ENCODE results near the gene RHBDD2. TPM values are rescaled to one million over a fixed set of nuclear protein-coding genes. Genes with fewer than 3 reads are reported as not detected.
"Not testable (repeated sequence)": the region's sequence is repeated elsewhere in the genome, so short reads cannot be mapped to it uniquely, and the experiment has no call there.

Gene RHBDD2
- total RNA-seq, 4 donors from 2014 or later, result 21.6 to 30.2 (median 25.6) TPM

DNA sequence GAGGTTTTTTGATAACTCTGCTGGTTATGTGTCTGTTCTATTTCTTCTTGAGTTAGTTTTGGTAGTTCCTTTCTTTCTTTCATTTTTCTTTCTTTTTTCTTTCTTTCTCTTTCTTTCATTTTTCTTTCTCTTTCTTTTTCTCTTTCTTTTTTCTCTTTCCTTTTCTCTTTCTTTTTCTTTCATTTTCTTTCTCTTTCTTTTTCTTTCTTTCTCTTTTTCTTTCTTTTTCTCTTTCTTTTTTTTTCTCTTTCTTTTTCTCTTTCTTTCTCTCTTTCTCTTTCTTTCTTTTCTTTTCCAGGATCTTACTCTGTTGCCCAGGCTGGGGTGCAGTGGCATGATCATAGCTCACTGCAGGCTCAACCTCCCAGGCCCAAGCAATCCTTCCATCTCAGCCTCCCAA, 20.4 kb upstream of the RHBDD2 start:
- no peaks in the 10 kb centered on the region for H3K36me3 ChIP-seq
- H3K4me1 ChIP-seq, result no peaks in the 10 kb centered on the region
- no peak overlapping the region for H3K27ac ChIP-seq
- no peak for ATAC-seq
- H3K9me3 ChIP-seq, result no peaks in the 10 kb centered on the region
- no peak for TF ChIP-seq POLR2AphosphoS5 (IDR thresholded peaks at IDR 0.05)
- no peak for TF ChIP-seq EP300 (IDR thresholded peaks at IDR 0.05)
- no peaks in the 10 kb centered on the region for H3K27me3 ChIP-seq
- H3K4me3 ChIP-seq, result no peak overlapping the region

GRCh38 chr7:75861636-75862035, 17.2 kb upstream of the RHBDD2 start:
- WGBS, 2 donors (ENCODE audit: low coverage in 1 of 2), result 53 to 74% methylated on average over 4 of the region's 4 CpGs
- H3K27ac ChIP-seq, result peak overlapping the region in 1 of 4 donors; percentile 41
- H3K9me3 ChIP-seq, result no peaks in the 10 kb centered on the region
- TF ChIP-seq CTCF (IDR thresholded peaks at IDR 0.05) (no peak), EP300 (IDR thresholded peaks at IDR 0.05) (no peak), POLR2A (IDR thresholded peaks at IDR 0.05) (no peak), POLR2AphosphoS5 (IDR thresholded peaks at IDR 0.05) (no peak)
- H3K27me3 ChIP-seq, result peaks cover 8% of the 10 kb centered on the region
- peaks cover 0 to 6% (median 0%) of the 10 kb centered on the region in 3 donors for H3K4me1 ChIP-seq
- no peak overlapping the region for H3K4me3 ChIP-seq
- peak; percentile 75 for ATAC-seq
- H3K36me3 ChIP-seq, result no peaks in the 10 kb centered on the region

DNA sequence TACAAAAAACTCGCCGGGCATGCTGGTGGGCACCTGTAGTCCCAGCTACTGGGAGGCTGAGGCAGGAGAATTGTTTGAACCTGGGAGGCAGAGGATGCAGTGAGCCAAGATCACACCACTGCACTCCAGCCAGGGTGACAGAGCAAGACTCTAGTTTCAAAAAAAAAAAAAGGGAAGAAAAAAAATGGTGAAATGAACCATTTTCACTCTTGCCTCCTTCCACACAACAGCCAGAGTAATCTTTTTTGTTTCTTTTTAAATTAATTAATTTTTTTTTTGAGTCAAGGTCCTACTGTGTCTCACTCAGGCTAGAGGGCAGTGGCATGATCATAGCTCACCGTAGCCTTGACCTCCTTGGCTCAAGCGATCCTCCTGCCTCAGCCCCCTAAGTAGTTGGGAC, 14.6 kb upstream of the RHBDD2 start:
- H3K4me3 ChIP-seq, H3K9me3 ChIP-seq, H3K4me1 ChIP-seq, H3K36me3 ChIP-seq, H3K27ac ChIP-seq, ATAC-seq: not testable (repeated sequence)
- H3K27me3 ChIP-seq, result peaks cover 13% of the 10 kb centered on the region
- 73% methylated on average over 4 of the region's 4 CpGs; no CpG with 5 or more reads in 1 of the 2 donors for WGBS, 2 donors (ENCODE audit: low coverage in 1 of 2)

GRCh38 chr7:75866114-75866488, 12.7 kb upstream of the RHBDD2 start:
- H3K9me3 ChIP-seq, result no peaks in the 10 kb centered on the region
- WGBS, 2 donors (ENCODE audit: low coverage in 1 of 2), result 40 to 56% methylated on average over 4 to 5 of the region's 5 CpGs
- ATAC-seq, result peak; percentile 17
- peaks cover 13% of the 10 kb centered on the region for H3K27me3 ChIP-seq
- H3K4me3 ChIP-seq, result no peak overlapping the region
- TF ChIP-seq EP300 (IDR thresholded peaks at IDR 0.05) (no peak), CTCF (IDR thresholded peaks at IDR 0.05) (no peak), POLR2AphosphoS5 (IDR thresholded peaks at IDR 0.05) (no peak), POLR2A (IDR thresholded peaks at IDR 0.05) (no peak)
- H3K27ac ChIP-seq, result no peak overlapping the region
- H3K36me3 ChIP-seq, result no peaks in the 10 kb centered on the region
- peaks cover 0 to 8% (median 0%) of the 10 kb centered on the region in 3 donors for H3K4me1 ChIP-seq

DNA sequence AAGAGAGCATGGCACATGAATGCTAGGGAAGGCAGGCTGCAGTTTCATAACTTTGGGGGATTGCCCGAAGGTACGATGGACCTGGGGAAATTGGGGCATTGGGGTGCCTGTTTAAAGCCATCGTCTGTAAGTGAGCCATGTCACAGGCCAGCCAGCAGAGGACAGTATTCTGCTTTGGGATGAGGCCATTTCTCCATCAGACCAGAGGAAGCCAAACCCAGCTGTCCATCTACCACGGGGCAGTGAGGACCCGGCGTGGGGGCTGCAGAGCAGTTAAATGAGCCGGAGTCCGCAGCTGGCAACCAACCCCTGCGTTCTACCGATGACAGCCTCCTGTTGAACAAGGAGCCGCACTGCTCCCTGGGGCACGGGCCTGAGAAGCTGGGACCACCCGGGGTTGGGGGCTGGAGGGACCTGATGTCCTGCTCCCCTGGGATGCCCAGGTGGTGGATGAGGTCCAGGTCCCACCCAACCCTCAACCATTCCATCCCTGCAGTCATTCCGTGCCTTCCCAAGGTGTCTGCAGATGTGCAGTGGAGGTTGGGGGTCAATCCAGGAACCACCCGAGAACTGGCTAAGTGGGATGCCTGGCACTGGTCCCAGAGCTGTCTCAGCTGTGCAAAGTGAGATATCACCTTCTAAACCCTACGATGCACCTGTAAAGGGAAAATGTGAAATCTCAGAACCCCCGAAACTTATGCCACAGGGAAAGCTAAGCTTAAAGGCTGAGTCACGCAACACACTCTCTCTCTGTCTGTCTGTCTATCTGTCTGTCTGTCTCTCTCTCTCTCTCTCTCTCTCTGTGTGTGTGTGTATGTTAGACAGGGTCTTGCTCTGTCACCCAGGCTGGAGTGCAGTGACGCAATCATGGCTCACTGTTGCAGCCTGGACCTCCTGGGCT, 12.1 kb upstream of the RHBDD2 start:
- no peak for TF ChIP-seq EP300 (IDR thresholded peaks at IDR 0.05)
- no peak for TF ChIP-seq POLR2AphosphoS5 (IDR thresholded peaks at IDR 0.05)
- no peak for TF ChIP-seq POLR2A (IDR thresholded peaks at IDR 0.05)
- peak; percentile 71 to 94 (median 86) for TF ChIP-seq CTCF (IDR thresholded peaks at IDR 0.05)
- no peak overlapping the region for H3K4me3 ChIP-seq
- H3K4me1 ChIP-seq, result peaks cover 0 to 10% (median 0%) of the 10 kb centered on the region in 3 donors
- 38 to 67% methylated on average over 3 to 10 of the region's 19 CpGs for WGBS, 2 donors (ENCODE audit: low coverage in 1 of 2)
- peaks cover 13% of the 10 kb centered on the region for H3K27me3 ChIP-seq
- no peak overlapping the region for H3K27ac ChIP-seq
- no peaks in the 10 kb centered on the region for H3K9me3 ChIP-seq
- ATAC-seq, result peak; percentile 78
- no peaks in the 10 kb centered on the region for H3K36me3 ChIP-seq

GRCh38 chr7:75867390-75867717, 11.5 kb upstream of the RHBDD2 start:
- WGBS, 2 donors (ENCODE audit: low coverage in 1 of 2), result 67 to 88% methylated on average over 2 to 4 of the region's 4 CpGs
- no peak for TF ChIP-seq POLR2AphosphoS5 (IDR thresholded peaks at IDR 0.05)
- TF ChIP-seq POLR2A (IDR thresholded peaks at IDR 0.05), result no peak
- TF ChIP-seq EP300 (IDR thresholded peaks at IDR 0.05), result no peak
- no peak for TF ChIP-seq CTCF (IDR thresholded peaks at IDR 0.05)
- no peak overlapping the region for H3K27ac ChIP-seq
- H3K9me3 ChIP-seq, result no peaks in the 10 kb centered on the region
- peaks cover 13% of the 10 kb centered on the region for H3K27me3 ChIP-seq
- peaks cover 0 to 16% (median 0%) of the 10 kb centered on the region in 3 donors for H3K4me1 ChIP-seq
- no peaks in the 10 kb centered on the region for H3K36me3 ChIP-seq
- no peak for ATAC-seq
- H3K4me3 ChIP-seq, result no peak overlapping the region

Data from gastroesophageal sphincter (tissue), 4 donors.